Measurements from ENCODE around the gene PCBD1.

DNA sequence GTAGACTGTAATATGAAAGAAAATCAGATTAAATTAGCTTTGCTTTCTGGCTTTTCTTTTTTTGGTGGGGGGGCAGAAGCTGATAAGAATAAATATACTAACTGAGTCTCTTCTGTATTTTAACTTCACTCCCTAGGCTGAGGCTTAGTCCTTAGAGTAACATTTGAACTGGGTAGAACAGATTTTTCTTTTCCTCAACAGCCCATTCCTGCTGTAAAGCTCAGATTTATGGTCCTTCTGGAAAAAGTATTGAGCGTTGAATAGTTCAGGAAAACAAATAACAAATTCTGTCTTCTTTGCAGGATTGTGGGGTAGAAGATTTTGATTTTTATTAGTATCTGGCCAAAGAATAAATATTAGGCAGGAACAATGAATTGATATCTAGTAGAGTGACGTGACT, 54.8 kb downstream of the PCBD1 start:
- TF ChIP-seq, protein P1, sequence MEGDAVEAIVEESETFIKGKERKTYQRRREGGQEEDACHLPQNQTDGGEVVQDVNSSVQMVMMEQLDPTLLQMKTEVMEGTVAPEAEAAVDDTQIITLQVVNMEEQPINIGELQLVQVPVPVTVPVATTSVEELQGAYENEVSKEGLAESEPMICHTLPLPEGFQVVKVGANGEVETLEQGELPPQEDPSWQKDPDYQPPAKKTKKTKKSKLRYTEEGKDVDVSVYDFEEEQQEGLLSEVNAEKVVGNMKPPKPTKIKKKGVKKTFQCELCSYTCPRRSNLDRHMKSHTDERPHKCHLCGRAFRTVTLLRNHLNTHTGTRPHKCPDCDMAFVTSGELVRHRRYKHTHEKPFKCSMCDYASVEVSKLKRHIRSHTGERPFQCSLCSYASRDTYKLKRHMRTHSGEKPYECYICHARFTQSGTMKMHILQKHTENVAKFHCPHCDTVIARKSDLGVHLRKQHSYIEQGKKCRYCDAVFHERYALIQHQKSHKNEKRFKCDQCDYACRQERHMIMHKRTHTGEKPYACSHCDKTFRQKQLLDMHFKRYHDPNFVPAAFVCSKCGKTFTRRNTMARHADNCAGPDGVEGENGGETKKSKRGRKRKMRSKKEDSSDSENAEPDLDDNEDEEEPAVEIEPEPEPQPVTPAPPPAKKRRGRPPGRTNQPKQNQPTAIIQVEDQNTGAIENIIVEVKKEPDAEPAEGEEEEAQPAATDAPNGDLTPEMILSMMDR (IDR thresholded peaks at IDR 0.05), result no peak
- TF ChIP-seq EZH2phosphoT487 (IDR thresholded peaks at IDR 0.05) (no peak), EZH2 (IDR thresholded peaks at IDR 0.05) (no peak)

All from neural progenitor cell (in vitro differentiated cells).